Liver (tissue), 3 donors: ENCODE results near the gene TMEM98.

Experiments
- CTCF ChIP-seq: fragments of 150-350 bp; IDR thresholded peaks from 2 replicates; pipeline ENCODE4 v1.5.1; 2017; ENCODE audit warnings: improper control_type of control experiment, low read depth, low read length; ENCODE audit not compliant: missing input control
- EGR1 ChIP-seq, 2 donors: IDR thresholded peaks; 2 replicates each; pipeline ENCODE4 v1.6.1; 2016 to 2018; ENCODE audit warnings: antibody characterized with exemption in 2 of 2, low read depth in 2 of 2
- FOXA2 ChIP-seq: IDR thresholded peaks from 2 replicates; pipeline ENCODE4 v1.6.1; 2016; ENCODE audit warnings: antibody characterized with exemption
- GABPA ChIP-seq, 2 donors: IDR thresholded peaks in 1 of 2; conservative IDR thresholded peaks in 1 of 2; 2 replicates each; pipeline ENCODE4 v1.6.1; 2016; ENCODE audit warnings: antibody characterized with exemption in 2 of 2, mild to moderate bottlenecking in 1 of 2, moderate library complexity in 1 of 2
- JUND ChIP-seq, 2 donors: IDR thresholded peaks; 2 replicates each; pipeline ENCODE4 v1.6.1; 2016; ENCODE audit warnings: antibody characterized with exemption in 2 of 2
- MAX ChIP-seq: IDR thresholded peaks from 2 replicates; pipeline ENCODE4 v1.6.1; 2016; ENCODE audit warnings: antibody characterized with exemption
- SP1 ChIP-seq: IDR thresholded peaks from 2 replicates; pipeline ENCODE4 v1.6.1; 2018; ENCODE audit warnings: antibody characterized with exemption, mild to moderate bottlenecking
- ZBTB33 ChIP-seq: IDR thresholded peaks from 2 replicates; pipeline ENCODE4 v1.6.1; 2016; ENCODE audit warnings: antibody characterized with exemption
- donor health status: healthy.
- donor health status: healthy.

GRCh38 chr17:32943647-32944191 lies 15.8 kb downstream of the TMEM98 start:
- TF ChIP-seq CTCF (no peak), GABPA (IDR thresholded peaks at IDR 0.05 in 1 of 2, conservative IDR thresholded peaks at IDR 0.05 in 1 of 2) (no peak), MAX (no peak), ZBTB33 (no peak), SP1 (no peak), JUND (IDR thresholded peaks at IDR 0.05) (no peak), FOXA2 (no peak), EGR1 (IDR thresholded peaks at IDR 0.05; ENCODE audit: low read depth in 2 of 2) (no peak)
